ENCODE measurements around the gene ZBTB16. TPM values are rescaled to one million over a fixed set of nuclear protein-coding genes. Genes with fewer than 3 reads are reported as not detected.

ZBTB16 gene
- polyA plus RNA-seq, 1 donor (not counting 4 experiments of a cell fraction or from before 2014, with no cell fraction given) = 0.18 TPM

DNA sequence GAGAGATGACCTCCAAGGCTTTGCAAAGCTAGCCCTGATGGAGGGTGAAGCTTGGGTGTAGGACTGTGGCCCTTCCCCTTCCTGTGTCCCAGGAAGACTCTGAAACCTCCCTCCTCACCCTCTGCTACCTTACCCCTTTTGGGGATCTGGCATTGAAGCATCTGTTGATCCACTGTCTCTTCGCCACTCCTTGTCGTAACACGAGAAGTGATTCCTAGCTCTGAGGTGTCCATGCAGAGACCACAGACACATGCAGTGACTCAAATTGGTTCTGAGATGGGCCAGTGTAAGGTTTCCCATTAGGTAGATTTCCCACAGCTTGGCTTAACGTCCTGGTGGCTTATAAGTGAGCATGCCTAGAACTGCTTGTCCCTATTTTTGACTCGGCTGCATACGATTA, 101.4 kb downstream of the ZBTB16 start:
- no peaks in the 10 kb centered on the region for H3K36me3 ChIP-seq (ENCODE audit: control insufficient read depth in 2 of 2, extremely low read depth in 1 of 2, insufficient read depth in 2 of 2, low read length in 2 of 2)
- H3K27ac ChIP-seq (ENCODE audit: control insufficient read depth, insufficient read depth, low read length) = peak overlapping the region; percentile 45
- dilution Hi-C loops (cut with MboI; ENCODE audit: extremely low pct_ligation_motif_present, low sequenced_read_pairs) = no loop called here
- no peak overlapping the region for H3K4me3 ChIP-seq (ENCODE audit: control insufficient read depth in 2 of 3, extremely low read depth in 1 of 3, insufficient read depth in 2 of 3, low read depth in 1 of 3, low read length in 3 of 3)
- TF ChIP-seq CTCF (optimal IDR thresholded peaks at IDR 0.05 in 1 of 3, IDR thresholded peaks at IDR 0.05 in 1 of 3, conservative IDR thresholded peaks at IDR 0.05 in 1 of 3; ENCODE audit: extremely low read depth in 1 of 3, insufficient read depth in 2 of 3, low read length in 3 of 3) (no peak), EZH2 (IDR thresholded peaks at IDR 0.05; ENCODE audit: low read length) (no peak)
- H3K4me1 ChIP-seq (ENCODE audit: control insufficient read depth, extremely low read depth, insufficient read depth, low read length) = peaks cover 51% of the 10 kb centered on the region
- no peaks in the 10 kb centered on the region for H3K79me2 ChIP-seq (ENCODE audit: control insufficient read depth, insufficient read depth, low read length)
- FAIRE-seq (peak; percentile 81), DNase-seq (ENCODE audit: low read depth, low spot score) (peak; percentile 66)
- H3K9ac ChIP-seq (ENCODE audit: control insufficient read depth, extremely low read depth, insufficient read depth, low read length) = peak overlapping the region; percentile 29
- H3K4me2 ChIP-seq (ENCODE audit: control insufficient read depth, extremely low read depth, insufficient read depth, low read depth, low read length) = peak overlapping the region; percentile 64
- H3K27me3 ChIP-seq (ENCODE audit: control insufficient read depth, extremely low read depth, insufficient read depth, low read length) = peaks cover 36% of the 10 kb centered on the region
- H3K9me1 ChIP-seq (ENCODE audit: control insufficient read depth, extremely low read depth, insufficient read depth, low read length) = no peaks in the 10 kb centered on the region
- no peak overlapping the region for H2AFZ ChIP-seq (ENCODE audit: control insufficient read depth, low read length)
- H3K9me3 ChIP-seq (ENCODE audit: control insufficient read depth, low read depth, low read length) = no peaks in the 10 kb centered on the region
- no peaks in the 10 kb centered on the region for H4K20me1 ChIP-seq (ENCODE audit: control insufficient read depth, extremely low read depth, insufficient read depth, low read length)

DNA sequence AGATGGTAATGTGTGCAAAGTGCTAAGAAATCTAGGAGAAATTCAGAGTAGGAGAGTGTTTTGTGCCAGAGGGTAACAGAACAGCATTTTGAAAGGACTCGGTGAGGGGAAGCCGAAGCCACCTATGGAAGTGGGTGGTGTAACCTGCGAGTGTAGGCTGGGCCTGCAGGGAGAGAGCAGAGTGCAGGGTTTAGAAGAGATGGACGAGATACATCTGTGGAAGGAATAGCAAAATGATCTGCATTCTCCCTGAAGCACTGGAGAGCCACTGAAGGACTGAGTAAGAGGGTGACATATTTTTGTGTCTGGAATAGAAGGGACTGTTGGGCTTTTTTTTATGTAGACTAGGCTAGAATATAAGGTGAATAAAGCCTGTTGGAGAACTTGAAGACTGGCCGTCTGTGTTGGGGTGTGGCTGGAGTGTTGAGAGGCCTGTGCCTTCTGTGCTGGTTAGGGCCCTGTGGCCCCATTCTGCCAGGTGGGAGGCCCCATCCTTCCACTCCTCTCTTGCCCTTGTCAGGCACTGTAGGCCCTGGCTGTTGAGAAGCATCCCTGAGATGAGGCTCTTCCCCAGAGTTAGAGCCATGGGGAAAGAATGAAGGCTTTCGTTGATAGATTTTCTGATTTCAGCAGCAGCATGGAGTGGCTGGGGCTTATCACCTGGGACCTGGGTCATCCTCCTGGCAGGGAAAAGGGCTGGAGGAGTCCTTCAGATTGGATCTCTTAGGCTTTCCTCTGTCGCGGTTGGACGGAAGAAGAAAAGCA, 102.2 kb downstream of the ZBTB16 start:
- Histone ChIP-seq H3K4me1 (ENCODE audit: control insufficient read depth, extremely low read depth, insufficient read depth, low read length) (peaks cover 55% of the 10 kb centered on the region), H3K36me3 (ENCODE audit: control insufficient read depth in 2 of 2, extremely low read depth in 1 of 2, insufficient read depth in 2 of 2, low read length in 2 of 2) (no peaks in the 10 kb centered on the region), H3K27ac (ENCODE audit: control insufficient read depth, insufficient read depth, low read length) (no peak overlapping the region), H3K9me1 (ENCODE audit: control insufficient read depth, extremely low read depth, insufficient read depth, low read length) (no peaks in the 10 kb centered on the region), H3K9me3 (ENCODE audit: control insufficient read depth, low read depth, low read length) (no peaks in the 10 kb centered on the region), H3K79me2 (ENCODE audit: control insufficient read depth, insufficient read depth, low read length) (no peaks in the 10 kb centered on the region), H3K27me3 (ENCODE audit: control insufficient read depth, extremely low read depth, insufficient read depth, low read length) (peaks cover 37% of the 10 kb centered on the region), H4K20me1 (ENCODE audit: control insufficient read depth, extremely low read depth, insufficient read depth, low read length) (no peaks in the 10 kb centered on the region), H2AFZ (ENCODE audit: control insufficient read depth, low read length) (no peak overlapping the region), H3K4me2 (ENCODE audit: control insufficient read depth, extremely low read depth, insufficient read depth, low read depth, low read length) (peak overlapping the region; percentile 90), H3K4me3 (ENCODE audit: control insufficient read depth in 2 of 3, extremely low read depth in 1 of 3, insufficient read depth in 2 of 3, low read depth in 1 of 3, low read length in 3 of 3) (peak overlapping the region in 1 of 3 experiments; percentile 5), H3K9ac (ENCODE audit: control insufficient read depth, extremely low read depth, insufficient read depth, low read length) (no peak overlapping the region)
- DNase-seq (ENCODE audit: low read depth, low spot score) = no peak
- no peak for TF ChIP-seq EZH2 (IDR thresholded peaks at IDR 0.05; ENCODE audit: low read length)
- no peak for TF ChIP-seq CTCF (optimal IDR thresholded peaks at IDR 0.05 in 1 of 3, IDR thresholded peaks at IDR 0.05 in 1 of 3, conservative IDR thresholded peaks at IDR 0.05 in 1 of 3; ENCODE audit: extremely low read depth in 1 of 3, insufficient read depth in 2 of 3, low read length in 3 of 3)
- no peak for FAIRE-seq
- dilution Hi-C loops (cut with MboI; ENCODE audit: extremely low pct_ligation_motif_present, low sequenced_read_pairs) = no loop called here
